HFF-Myc (cell line): Measurements from ENCODE around the gene CDCA4.
A peak's percentile ranks its signal among the peaks of the same experiment; 100 is the strongest.

Experiments
- DNase-seq: peaks from one replicate; pipeline ENCODE4 v3.0.0-alpha.2; 2011; ENCODE audit warnings: low read depth; ENCODE audit errors: extremely low read depth
- H3K4me3 ChIP-seq: replicated peaks from 2 replicates; pipeline ENCODE4 v1.5.1; 2011; ENCODE audit warnings: low read depth, mild to moderate bottlenecking, control low read depth, low read length
- TF ChIP-seq, protein P1 (sequence below): IDR thresholded peaks from 2 replicates; pipeline ENCODE4 v1.5.1; 2012; ENCODE audit warnings: mild to moderate bottlenecking, low read depth, low read length, control low read depth; ENCODE audit errors: missing control alignments

The CDCA4 gene

GRCh38 chr14:105050551-105050897 is 29.6 kb upstream of the CDCA4 start:
- DNase-seq, result no peak
- no peak overlapping the region for H3K4me3 ChIP-seq
- TF ChIP-seq, protein P1, sequence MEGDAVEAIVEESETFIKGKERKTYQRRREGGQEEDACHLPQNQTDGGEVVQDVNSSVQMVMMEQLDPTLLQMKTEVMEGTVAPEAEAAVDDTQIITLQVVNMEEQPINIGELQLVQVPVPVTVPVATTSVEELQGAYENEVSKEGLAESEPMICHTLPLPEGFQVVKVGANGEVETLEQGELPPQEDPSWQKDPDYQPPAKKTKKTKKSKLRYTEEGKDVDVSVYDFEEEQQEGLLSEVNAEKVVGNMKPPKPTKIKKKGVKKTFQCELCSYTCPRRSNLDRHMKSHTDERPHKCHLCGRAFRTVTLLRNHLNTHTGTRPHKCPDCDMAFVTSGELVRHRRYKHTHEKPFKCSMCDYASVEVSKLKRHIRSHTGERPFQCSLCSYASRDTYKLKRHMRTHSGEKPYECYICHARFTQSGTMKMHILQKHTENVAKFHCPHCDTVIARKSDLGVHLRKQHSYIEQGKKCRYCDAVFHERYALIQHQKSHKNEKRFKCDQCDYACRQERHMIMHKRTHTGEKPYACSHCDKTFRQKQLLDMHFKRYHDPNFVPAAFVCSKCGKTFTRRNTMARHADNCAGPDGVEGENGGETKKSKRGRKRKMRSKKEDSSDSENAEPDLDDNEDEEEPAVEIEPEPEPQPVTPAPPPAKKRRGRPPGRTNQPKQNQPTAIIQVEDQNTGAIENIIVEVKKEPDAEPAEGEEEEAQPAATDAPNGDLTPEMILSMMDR, result no peak

DNA sequence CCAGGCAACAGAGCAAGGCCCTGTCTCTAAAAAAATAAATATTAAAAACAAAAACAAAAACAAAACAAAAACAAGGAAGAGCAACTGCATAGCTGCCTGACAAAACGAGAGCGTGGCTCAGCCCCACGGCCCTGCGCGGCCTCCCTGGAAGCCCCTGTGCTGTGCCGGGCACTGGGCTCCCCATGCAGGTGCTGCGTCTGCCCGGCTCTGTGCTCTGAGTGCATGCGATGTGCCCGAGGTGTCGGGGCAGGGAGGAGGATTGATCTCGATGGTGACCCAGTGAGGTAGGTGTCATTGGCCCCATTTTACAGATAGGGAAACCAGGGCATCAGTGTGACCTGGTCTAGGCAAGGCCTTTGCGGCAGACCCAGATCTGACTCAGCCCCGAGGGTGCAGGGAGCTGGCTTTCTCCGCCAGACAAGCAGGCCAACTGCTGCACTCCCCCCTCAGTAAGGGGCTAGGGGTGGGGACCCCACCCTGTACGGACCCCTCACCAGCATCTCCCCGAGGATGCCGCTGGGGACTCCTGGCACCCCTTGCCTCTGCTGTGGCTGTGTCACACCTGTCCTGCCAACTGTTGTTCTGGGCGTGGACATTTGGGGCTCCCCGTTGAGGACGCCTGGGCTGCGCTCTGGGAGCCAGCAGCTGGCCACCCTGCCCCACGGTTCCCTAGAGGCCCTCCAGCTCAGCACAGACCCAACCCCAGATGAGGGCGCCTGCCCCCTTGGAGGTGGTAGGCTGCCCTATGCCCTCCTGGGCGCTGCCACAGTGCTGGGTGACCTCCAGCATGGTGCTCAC is 29.1 kb upstream of the CDCA4 start:
- TF ChIP-seq, protein P1, result no peak
- DNase-seq, result no peak
- H3K4me3 ChIP-seq, result no peak overlapping the region

DNA sequence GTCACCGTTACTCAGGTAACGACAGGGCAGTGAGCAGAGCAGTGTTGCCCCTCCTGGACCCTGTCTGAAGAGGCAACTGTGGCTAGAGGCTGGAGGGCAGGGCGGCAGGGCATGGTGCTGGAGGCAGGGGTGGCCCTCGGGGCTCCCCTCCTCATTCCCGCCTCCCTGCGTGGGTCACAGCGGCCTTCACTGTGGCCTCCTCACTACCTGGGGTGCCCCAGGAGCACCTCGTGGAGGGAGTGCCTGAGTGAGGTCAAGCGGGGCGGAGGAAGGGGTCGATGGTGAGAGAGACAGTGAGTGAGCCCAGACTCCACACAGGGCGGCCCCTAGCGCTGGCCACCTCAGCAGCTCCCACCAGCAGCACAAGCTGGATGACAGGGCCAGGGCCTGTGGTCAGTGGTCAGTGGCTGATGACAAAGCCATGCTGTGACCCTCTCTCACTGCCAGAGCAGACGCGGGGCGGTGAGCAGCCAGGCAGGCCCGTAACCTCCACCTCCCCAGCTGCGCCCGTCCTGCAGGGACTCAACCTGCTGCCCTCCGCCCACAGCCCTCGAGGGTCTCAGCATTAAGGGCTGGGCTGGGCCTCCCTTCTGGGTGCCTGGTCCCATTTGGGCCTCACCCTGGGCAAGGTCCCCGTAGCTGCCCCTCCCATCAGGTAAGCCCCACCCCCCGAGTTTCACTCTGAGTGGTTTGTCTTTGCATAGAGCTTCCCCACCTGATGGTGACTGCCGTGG is 26.6 kb upstream of the CDCA4 start:
- TF ChIP-seq, protein P1, result no peak
- H3K4me3 ChIP-seq, result no peak overlapping the region
- no peak for DNase-seq

DNA sequence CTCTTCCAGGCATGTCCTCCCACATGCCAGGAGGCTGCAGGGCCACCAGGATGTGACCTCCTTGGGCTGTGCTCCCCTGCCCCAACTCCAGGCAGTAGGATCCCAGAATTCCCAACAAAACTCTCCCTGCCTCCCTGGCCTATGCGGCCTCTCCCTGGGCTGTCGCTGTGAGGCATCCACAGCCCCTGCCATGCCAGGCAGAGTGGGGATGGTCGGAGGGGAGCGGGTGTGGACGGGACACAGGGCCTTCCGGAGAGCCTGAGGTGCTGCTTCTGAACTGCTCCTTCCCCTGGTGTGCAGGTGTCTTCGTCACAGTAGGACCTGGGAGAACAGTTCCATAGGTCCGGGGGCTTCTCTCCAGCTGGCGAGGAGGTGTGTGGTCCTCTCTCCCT is 26.0 kb upstream of the CDCA4 start:
- TF ChIP-seq, protein P1, result no peak
- no peak overlapping the region for H3K4me3 ChIP-seq
- DNase-seq, result no peak

DNA sequence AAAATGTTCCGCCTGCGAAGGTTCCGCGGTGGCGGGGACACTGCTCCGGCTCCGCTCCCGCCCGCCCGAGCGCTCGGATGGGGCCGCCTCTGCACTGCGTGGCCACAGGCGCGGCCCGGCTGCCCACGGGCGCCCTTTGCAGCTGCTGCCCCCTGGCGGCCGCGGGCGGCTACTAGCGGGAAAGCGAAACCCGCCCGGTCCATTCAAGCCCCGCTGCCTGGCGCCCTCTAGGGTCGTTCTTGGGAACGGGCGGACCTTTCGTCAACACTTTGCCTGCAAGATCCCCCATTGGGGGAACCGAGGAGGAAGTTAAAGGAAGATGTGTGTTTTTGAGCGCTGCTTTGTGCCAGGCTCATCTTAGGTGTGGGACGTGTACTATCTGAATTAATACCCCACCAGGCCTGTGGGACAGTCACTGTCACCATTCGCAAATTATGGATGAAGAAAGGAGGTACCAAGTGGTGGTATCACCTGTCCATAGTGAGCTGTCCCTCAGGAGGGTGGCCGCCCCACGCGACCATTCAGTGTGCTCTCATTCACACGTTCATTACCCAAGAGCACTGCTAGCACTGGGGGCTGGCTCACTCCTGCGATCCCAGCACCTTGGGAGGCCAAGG is 24.9 kb upstream of the CDCA4 start:
- no peak overlapping the region for H3K4me3 ChIP-seq
- no peak for DNase-seq
- TF ChIP-seq, protein P1, result peak; percentile 99

DNA sequence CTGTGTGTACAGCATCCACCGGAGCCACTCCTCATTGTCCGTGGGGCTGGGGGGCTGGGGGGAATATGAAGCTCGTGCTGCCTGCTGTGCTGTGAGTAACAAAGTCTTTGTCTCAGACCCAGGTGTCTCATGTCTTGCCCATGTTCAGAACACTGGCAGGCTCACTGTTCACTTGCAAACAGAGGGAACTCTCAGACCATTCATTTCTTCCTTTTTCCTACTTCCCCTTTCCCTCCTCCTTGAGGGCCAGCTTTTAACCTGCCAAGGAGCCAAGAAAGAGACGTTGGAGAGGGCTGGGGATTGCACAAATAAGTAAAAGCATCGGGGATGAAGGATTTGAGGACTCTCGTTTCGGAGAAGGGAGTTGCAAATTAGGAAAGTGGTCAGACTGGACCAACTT is 22.8 kb upstream of the CDCA4 start:
- no peak for DNase-seq
- TF ChIP-seq, protein P1, result no peak
- H3K4me3 ChIP-seq, result no peak overlapping the region
